ENCODE measurements around the gene WDR44.

GRCh38 chrX:118396113-118396512 lies 50.2 kb downstream of the WDR44 start:
- TF ChIP-seq POLR2A (IDR thresholded peaks at IDR 0.05), result no peak
- TF ChIP-seq, protein P1, sequence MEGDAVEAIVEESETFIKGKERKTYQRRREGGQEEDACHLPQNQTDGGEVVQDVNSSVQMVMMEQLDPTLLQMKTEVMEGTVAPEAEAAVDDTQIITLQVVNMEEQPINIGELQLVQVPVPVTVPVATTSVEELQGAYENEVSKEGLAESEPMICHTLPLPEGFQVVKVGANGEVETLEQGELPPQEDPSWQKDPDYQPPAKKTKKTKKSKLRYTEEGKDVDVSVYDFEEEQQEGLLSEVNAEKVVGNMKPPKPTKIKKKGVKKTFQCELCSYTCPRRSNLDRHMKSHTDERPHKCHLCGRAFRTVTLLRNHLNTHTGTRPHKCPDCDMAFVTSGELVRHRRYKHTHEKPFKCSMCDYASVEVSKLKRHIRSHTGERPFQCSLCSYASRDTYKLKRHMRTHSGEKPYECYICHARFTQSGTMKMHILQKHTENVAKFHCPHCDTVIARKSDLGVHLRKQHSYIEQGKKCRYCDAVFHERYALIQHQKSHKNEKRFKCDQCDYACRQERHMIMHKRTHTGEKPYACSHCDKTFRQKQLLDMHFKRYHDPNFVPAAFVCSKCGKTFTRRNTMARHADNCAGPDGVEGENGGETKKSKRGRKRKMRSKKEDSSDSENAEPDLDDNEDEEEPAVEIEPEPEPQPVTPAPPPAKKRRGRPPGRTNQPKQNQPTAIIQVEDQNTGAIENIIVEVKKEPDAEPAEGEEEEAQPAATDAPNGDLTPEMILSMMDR (IDR thresholded peaks at IDR 0.05), result no peak

All from adrenal gland (tissue), 5 donors.